Ascending aorta (tissue), 2 donors: Measurements from ENCODE around the gene PRR15L. TPM values are rescaled to one million over a fixed set of nuclear protein-coding genes. Genes with fewer than 3 reads are reported as not detected.

Source experiments
- DNase-seq, 2 donors: peaks; one replicate each; pipeline ENCODE4 v3.0.0-alpha.2; 2019; ENCODE audit warnings: low spot score in 2 of 2
- H3K27ac ChIP-seq, 2 donors: fragments of 200-600 bp; sonication (generic); one replicate each; pipeline ENCODE4 v1.5.1; 2016 to 2017; ENCODE audit warnings: mild to moderate bottlenecking in 1 of 2
- H3K27me3 ChIP-seq: fragments of 200-600 bp; sonication (generic); one replicate; pipeline ENCODE4 v1.5.1; 2017
- H3K36me3 ChIP-seq, 2 donors: fragments of 200-600 bp; sonication (generic); one replicate each; pipeline ENCODE4 v1.5.1; 2016
- H3K4me1 ChIP-seq, 2 donors: fragments of 200-600 bp; sonication (generic); one replicate each; pipeline ENCODE4 v1.5.1; 2016 to 2017; ENCODE audit warnings: mild to moderate bottlenecking in 1 of 2
- H3K4me3 ChIP-seq, 2 donors: fragments of 200-600 bp; sonication (generic); one replicate each; pipeline ENCODE4 v1.5.1; 2016 to 2017; ENCODE audit warnings: mild to moderate bottlenecking in 1 of 2
- H3K9me3 ChIP-seq, 2 donors: fragments of 200-600 bp; sonication (generic); one replicate each; pipeline ENCODE4 v1.5.1; 2016
- intact Hi-C: fragments of 100-400 bp; cut with DNase I; formaldehyde crosslinking; loops from one replicate; pipeline ENCODE4 v1.15.1; 2023
- total RNA-seq: library from RNA; depleted of rRNA; stranded (reverse); fragments of >200 nt; gene quantifications from one replicate; pipeline ENCODE4 v1.1.0, GENCODE V29; 2016
- TF ChIP-seq, protein P1 (sequence below), 3 experiments: fragments of 200-600 bp in 2 of 3; fragments of 450-650 bp in 1 of 3; sonication (generic) in 2 of 3; IDR thresholded peaks; one replicate each; pipeline ENCODE4 v1.5.1; 2016 to 2019; ENCODE audit warnings: antibody characterized with exemption in 3 of 3, mild to moderate bottlenecking in 1 of 3, moderate library complexity in 1 of 3

PRR15L gene
- total RNA-seq, 1 donor from 2014 or later, result not detected

- peak overlapping the region; percentile 42 to 63 for H3K27ac ChIP-seq
- no peaks in the 10 kb centered on the region for H3K9me3 ChIP-seq
- H3K4me3 ChIP-seq, result no peak overlapping the region
- peaks cover 10 to 20% of the 10 kb centered on the region in 2 donors for H3K4me1 ChIP-seq
- no peak for DNase-seq
- TF ChIP-seq, protein P1, sequence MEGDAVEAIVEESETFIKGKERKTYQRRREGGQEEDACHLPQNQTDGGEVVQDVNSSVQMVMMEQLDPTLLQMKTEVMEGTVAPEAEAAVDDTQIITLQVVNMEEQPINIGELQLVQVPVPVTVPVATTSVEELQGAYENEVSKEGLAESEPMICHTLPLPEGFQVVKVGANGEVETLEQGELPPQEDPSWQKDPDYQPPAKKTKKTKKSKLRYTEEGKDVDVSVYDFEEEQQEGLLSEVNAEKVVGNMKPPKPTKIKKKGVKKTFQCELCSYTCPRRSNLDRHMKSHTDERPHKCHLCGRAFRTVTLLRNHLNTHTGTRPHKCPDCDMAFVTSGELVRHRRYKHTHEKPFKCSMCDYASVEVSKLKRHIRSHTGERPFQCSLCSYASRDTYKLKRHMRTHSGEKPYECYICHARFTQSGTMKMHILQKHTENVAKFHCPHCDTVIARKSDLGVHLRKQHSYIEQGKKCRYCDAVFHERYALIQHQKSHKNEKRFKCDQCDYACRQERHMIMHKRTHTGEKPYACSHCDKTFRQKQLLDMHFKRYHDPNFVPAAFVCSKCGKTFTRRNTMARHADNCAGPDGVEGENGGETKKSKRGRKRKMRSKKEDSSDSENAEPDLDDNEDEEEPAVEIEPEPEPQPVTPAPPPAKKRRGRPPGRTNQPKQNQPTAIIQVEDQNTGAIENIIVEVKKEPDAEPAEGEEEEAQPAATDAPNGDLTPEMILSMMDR (IDR thresholded peaks at IDR 0.05), result no peak
- peaks cover 0 to 24% of the 10 kb centered on the region in 2 donors for H3K36me3 ChIP-seq
- H3K27me3 ChIP-seq, result no peaks in the 10 kb centered on the region
- intact Hi-C loops, result loop anchor here (10.0 kb wide), 1 partner anchor 159 kb away; the partner anchor contains the start of genes CBX1 and SNX11
These were observed 11.9 kb downstream of the PRR15L start for GRCh38 chr17:47945529-47946508.

DNA sequence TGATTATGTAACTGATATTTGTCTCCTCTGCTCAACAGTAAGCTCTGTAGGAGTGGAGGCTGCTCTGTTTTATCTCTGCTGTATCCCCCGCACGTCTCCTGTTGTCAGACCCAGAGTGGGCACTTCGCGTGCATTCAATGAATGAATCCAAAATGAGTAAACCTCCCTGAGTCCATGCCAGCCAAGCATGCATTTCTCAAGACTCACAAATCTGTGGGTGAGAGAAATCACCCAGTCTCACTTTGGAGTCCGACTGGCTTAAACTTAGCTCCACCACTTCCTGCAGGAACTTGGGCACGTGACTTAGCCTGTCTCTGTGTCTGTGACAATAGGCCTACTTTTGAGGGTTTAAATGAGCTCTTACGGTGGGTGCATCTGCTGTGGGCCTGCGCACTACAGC, 12.6 kb downstream of the PRR15L start:
- DNase-seq, result no peak
- peaks cover 0 to 24% of the 10 kb centered on the region in 2 donors for H3K36me3 ChIP-seq
- intact Hi-C loops, result loop anchor here (10.0 kb wide), 1 partner anchor 160 kb away; the partner anchor contains the start of genes CBX1 and SNX11
- H3K27me3 ChIP-seq, result no peaks in the 10 kb centered on the region
- H3K4me1 ChIP-seq, result peaks cover 10 to 21% of the 10 kb centered on the region in 2 donors
- TF ChIP-seq, protein P1 (IDR thresholded peaks at IDR 0.05), result no peak
- H3K9me3 ChIP-seq, result no peaks in the 10 kb centered on the region
- H3K4me3 ChIP-seq, result no peak overlapping the region
- peak overlapping the region; percentile 40 to 63 for H3K27ac ChIP-seq

GRCh38 chr17:47942568-47942967, 15.1 kb downstream of the PRR15L start:
- no peak for DNase-seq
- Histone ChIP-seq H3K9me3 (no peaks in the 10 kb centered on the region), H3K27me3 (no peaks in the 10 kb centered on the region), H3K4me1 (peaks cover 7 to 12% of the 10 kb centered on the region in 2 donors), H3K4me3 (peak overlapping the region; percentile 93 to 96), H3K27ac (no peak overlapping the region), H3K36me3 (peaks cover 0 to 14% of the 10 kb centered on the region in 2 donors)
- TF ChIP-seq, protein P1 (IDR thresholded peaks at IDR 0.05), result no peak
- intact Hi-C loops, result loop anchor here (5.0 to 10.0 kb wide), 2 partner anchors 100 to 162 kb away; partner anchors contain the start of genes CBX1, SCRN2 and SNX11

DNA sequence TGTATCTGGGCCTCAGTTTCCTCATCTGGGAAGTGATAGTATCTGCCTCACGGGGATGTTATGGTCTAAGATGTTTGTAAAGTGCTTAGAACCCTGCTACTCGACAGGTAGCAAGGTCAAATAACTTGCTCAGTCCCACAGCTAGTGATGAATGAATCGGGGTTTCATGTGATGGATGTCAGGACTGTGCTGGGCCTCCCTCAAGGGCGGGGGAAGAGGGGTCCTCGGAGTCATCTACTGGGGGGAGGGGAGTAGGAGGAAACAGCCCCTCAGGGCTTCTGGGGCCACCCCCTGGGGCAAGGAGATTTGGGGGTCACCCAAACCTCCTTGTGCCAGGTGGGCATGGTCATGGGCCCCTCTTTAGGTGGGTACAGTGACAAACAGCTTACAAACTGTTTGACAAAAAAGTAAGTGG, 15.6 kb downstream of the PRR15L start:
- H3K36me3 ChIP-seq, result peaks cover 0 to 14% of the 10 kb centered on the region in 2 donors
- DNase-seq, result no peak
- H3K9me3 ChIP-seq, result no peaks in the 10 kb centered on the region
- peaks cover 7 to 12% of the 10 kb centered on the region in 2 donors for H3K4me1 ChIP-seq
- no peaks in the 10 kb centered on the region for H3K27me3 ChIP-seq
- TF ChIP-seq, protein P1 (IDR thresholded peaks at IDR 0.05), result no peak
- peak overlapping the region; percentile 69 to 84 for H3K27ac ChIP-seq
- intact Hi-C loops, result loop anchor here (5.0 to 10.0 kb wide), 2 partner anchors 100 to 163 kb away; partner anchors contain the start of genes CBX1, SCRN2 and SNX11
- H3K4me3 ChIP-seq, result peak overlapping the region; percentile 93 to 96

DNA sequence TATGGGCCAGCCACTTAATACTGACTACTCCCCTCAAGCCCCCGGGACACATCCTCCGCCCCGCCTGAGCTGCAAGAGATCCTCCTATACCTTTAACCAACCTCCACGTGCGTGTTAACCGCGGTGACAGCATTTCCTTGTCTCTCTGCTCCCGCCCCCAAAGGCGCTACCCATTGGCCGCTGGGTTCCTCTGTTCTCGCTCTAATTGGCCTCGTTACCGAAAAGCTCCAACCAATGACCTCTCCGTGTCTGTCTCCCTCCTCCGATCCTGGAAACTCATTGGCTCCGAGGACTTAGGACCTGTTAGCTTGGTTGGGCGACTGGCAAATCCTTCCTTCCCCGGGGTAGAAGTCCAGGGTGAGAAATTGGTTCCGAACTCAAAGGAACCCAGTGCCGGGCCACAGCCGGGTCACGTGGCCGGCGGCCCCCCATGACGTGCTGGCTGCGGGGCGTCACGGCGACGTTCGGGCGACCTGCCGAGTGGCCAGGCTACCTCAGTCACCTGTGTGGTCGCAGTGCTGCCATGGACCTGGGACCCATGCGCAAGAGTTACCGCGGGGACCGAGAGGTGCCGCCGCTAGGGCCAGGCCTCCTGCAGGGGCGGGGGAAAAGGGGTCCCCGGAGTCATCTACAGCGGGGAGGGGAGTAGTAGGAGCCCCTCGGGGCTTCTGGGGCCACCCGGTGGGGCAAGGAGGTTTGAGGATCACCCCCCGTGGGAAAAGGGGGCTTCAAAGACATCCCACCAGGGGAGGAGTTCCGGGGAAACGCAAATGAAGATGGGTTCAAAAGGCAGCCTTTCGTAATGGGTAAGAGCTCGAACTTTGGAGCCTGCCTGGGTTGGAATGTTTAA, 16.2 kb downstream of the PRR15L start, which contains the start of gene PNPO:
Gene PNPO (plus strand): TSS at position 326 of the 850 bp plus-strand sequence. CDS start 105 bp downstream, at position 431.
- Histone ChIP-seq H3K4me3 (peak within 1 kb of the TSS; percentile 93 to 96), H3K27me3 (no peaks in the 10 kb centered on the region), H3K27ac (peak within 1 kb of the TSS; percentile 69 to 84), H3K36me3 (peaks cover 0 to 13% of the 10 kb centered on the region in 2 donors), H3K9me3 (no peaks in the 10 kb centered on the region), H3K4me1 (peaks cover 7 to 12% of the 10 kb centered on the region in 2 donors)
- intact Hi-C loops, result loop anchor here (1.0 to 10.0 kb wide), 4 partner anchors 29 to 163 kb away; partner anchors contain the start of genes CBX1, SCRN2, SNX11 and SP2
- TF ChIP-seq, protein P1 (IDR thresholded peaks at IDR 0.05), result peak in 1 of 3 experiments; percentile 4
- DNase-seq, result peak; percentile 94 to 98
